HL-60 (cell line): Measurements from ENCODE around the gene FRAS1.

ENCODE experiments used
- GABPA ChIP-seq: IDR thresholded peaks from 2 replicates; pipeline ENCODE4 v1.6.1; 2012; ENCODE audit warnings: low read depth
- POLR2AphosphoS5 ChIP-seq: IDR thresholded peaks from 2 replicates; pipeline ENCODE4 v1.6.1; 2012; ENCODE audit warnings: low read depth
- SPI1 ChIP-seq: IDR thresholded peaks from 2 replicates; pipeline ENCODE4 v1.6.1; 2012; ENCODE audit warnings: low read depth, mild to moderate bottlenecking, borderline replicate concordance
- TF ChIP-seq, protein P1 (sequence below): IDR thresholded peaks from one replicate; pipeline ENCODE4 v1.5.1; 2011; ENCODE audit warnings: low read length, control low read depth, inconsistent platforms; ENCODE audit not compliant: insufficient read depth
- TF ChIP-seq, protein P2 (sequence below): IDR thresholded peaks from 2 replicates; pipeline ENCODE4 v1.6.1; 2012; ENCODE audit warnings: low read depth; ENCODE audit not compliant: insufficient replicate concordance

DNA sequence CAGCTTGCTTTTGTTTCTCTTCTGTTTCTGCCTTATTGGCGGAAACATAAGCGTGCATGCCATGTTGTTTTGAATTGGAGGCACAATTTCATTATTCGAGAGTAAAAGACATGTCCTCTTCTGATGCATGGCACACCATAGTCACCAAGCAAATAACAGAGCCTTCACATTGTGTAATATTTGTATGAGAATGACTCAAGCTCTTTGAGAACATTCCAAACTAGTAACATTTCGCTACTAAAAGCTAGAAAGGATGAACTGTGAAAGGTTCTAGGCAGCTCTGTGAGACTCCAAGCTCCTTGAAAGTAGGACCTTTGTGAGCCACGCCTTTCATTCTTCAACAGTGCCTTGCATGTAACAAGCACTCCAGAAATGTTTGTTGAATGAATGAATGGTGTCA lies 485.2 kb downstream of the FRAS1 start:
- TF ChIP-seq, protein P1, sequence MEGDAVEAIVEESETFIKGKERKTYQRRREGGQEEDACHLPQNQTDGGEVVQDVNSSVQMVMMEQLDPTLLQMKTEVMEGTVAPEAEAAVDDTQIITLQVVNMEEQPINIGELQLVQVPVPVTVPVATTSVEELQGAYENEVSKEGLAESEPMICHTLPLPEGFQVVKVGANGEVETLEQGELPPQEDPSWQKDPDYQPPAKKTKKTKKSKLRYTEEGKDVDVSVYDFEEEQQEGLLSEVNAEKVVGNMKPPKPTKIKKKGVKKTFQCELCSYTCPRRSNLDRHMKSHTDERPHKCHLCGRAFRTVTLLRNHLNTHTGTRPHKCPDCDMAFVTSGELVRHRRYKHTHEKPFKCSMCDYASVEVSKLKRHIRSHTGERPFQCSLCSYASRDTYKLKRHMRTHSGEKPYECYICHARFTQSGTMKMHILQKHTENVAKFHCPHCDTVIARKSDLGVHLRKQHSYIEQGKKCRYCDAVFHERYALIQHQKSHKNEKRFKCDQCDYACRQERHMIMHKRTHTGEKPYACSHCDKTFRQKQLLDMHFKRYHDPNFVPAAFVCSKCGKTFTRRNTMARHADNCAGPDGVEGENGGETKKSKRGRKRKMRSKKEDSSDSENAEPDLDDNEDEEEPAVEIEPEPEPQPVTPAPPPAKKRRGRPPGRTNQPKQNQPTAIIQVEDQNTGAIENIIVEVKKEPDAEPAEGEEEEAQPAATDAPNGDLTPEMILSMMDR = no peak
- TF ChIP-seq, protein P2, sequence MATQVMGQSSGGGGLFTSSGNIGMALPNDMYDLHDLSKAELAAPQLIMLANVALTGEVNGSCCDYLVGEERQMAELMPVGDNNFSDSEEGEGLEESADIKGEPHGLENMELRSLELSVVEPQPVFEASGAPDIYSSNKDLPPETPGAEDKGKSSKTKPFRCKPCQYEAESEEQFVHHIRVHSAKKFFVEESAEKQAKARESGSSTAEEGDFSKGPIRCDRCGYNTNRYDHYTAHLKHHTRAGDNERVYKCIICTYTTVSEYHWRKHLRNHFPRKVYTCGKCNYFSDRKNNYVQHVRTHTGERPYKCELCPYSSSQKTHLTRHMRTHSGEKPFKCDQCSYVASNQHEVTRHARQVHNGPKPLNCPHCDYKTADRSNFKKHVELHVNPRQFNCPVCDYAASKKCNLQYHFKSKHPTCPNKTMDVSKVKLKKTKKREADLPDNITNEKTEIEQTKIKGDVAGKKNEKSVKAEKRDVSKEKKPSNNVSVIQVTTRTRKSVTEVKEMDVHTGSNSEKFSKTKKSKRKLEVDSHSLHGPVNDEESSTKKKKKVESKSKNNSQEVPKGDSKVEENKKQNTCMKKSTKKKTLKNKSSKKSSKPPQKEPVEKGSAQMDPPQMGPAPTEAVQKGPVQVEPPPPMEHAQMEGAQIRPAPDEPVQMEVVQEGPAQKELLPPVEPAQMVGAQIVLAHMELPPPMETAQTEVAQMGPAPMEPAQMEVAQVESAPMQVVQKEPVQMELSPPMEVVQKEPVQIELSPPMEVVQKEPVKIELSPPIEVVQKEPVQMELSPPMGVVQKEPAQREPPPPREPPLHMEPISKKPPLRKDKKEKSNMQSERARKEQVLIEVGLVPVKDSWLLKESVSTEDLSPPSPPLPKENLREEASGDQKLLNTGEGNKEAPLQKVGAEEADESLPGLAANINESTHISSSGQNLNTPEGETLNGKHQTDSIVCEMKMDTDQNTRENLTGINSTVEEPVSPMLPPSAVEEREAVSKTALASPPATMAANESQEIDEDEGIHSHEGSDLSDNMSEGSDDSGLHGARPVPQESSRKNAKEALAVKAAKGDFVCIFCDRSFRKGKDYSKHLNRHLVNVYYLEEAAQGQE = no peak
- TF ChIP-seq SPI1 = no peak
- TF ChIP-seq POLR2AphosphoS5 = no peak
- TF ChIP-seq GABPA = no peak
